SJSA1 (cell line): ENCODE measurements around the gene DHX9. TPM values are rescaled to one million over a fixed set of nuclear protein-coding genes. Genes with fewer than 3 reads are reported as not detected.
A peak's percentile ranks its signal among the peaks of the same experiment; 100 is the strongest.

Experiments
- DNase-seq, 2 experiments: peaks; one replicate each; pipeline ENCODE4 v3.0.0-alpha.2; 2015 to 2020; ENCODE audit warnings: low spot score in 2 of 2, low read depth in 1 of 2
- H3K27ac ChIP-seq: fragments of 250-450 bp; sonication (Bioruptor Pico); 2 replicates; pipeline ENCODE4 v1.5.1; 2020; ENCODE audit warnings: mild to moderate bottlenecking, moderate library complexity
- H3K27me3 ChIP-seq: fragments of 250-450 bp; sonication (Bioruptor Pico); replicated peaks from 2 replicates; pipeline ENCODE4 v1.5.1; 2020; ENCODE audit warnings: mild to moderate bottlenecking, moderate library complexity
- H3K36me3 ChIP-seq: fragments of 250-450 bp; sonication (Bioruptor Pico); 2 replicates; pipeline ENCODE4 v1.5.1; 2020; ENCODE audit warnings: mild to moderate bottlenecking
- H3K4me1 ChIP-seq: fragments of 250-450 bp; sonication (Bioruptor Pico); replicated peaks from 2 replicates; pipeline ENCODE4 v1.6.1; 2021; ENCODE audit warnings: mild to moderate bottlenecking
- H3K4me3 ChIP-seq: fragments of 250-450 bp; sonication (Bioruptor Pico); 2 replicates; pipeline ENCODE4 v1.5.1; 2020; ENCODE audit warnings: mild to moderate bottlenecking
- H3K9me3 ChIP-seq: fragments of 250-450 bp; sonication (Bioruptor Pico); replicated peaks from 2 replicates; pipeline ENCODE4 v1.5.1; 2020; ENCODE audit warnings: mild to moderate bottlenecking
- total RNA-seq: library from RNA; depleted of rRNA; stranded (reverse); fragments of >200 nt; shearing (Covaris generic); gene quantifications from 2 replicates; pipeline ENCODE4 v1.2.3, GENCODE V29; 2014; rRNA removed

Gene DHX9
- total RNA-seq, result 140 and 163 TPM in 2 replicates

- Histone ChIP-seq H3K4me3 (peak within 1 kb of the TSS; percentile 79), H3K27me3 (no peaks in the 10 kb centered on the region), H3K27ac (peak within 1 kb of the TSS; percentile 83), H3K9me3 (no peaks in the 10 kb centered on the region), H3K36me3 (peaks cover 50% of the 10 kb centered on the region), H3K4me1 (peaks cover 20% of the 10 kb centered on the region)
- DNase-seq, result peak; percentile 93 to 95
These were observed at the start of gene DHX9 for GRCh38 chr1:182839209-182840066. DHX9 (plus strand) TSS chr1:182839347; CDS start chr1:182842567, 3,220 bp downstream.

- Histone ChIP-seq H3K4me1 (peaks cover 11% of the 10 kb centered on the region), H3K36me3 (no peaks in the 10 kb centered on the region; the same call in 1 of the 2 replicates), H3K4me3 (no peak overlapping the region), H3K27ac (no peak overlapping the region), H3K27me3 (peaks cover 27% of the 10 kb centered on the region), H3K9me3 (no peaks in the 10 kb centered on the region)
- no peak for DNase-seq
These were observed 47.6 kb upstream of the DHX9 start for GRCh38 chr1:182791281-182792179.

- Histone ChIP-seq H3K27ac (no peak overlapping the region), H3K9me3 (no peaks in the 10 kb centered on the region), H3K36me3 (no peaks in the 10 kb centered on the region; the same call in 1 of the 2 replicates), H3K4me1 (peaks cover 10% of the 10 kb centered on the region), H3K27me3 (peaks cover 16% of the 10 kb centered on the region), H3K4me3 (no peak overlapping the region)
- DNase-seq, result no peak
These were observed 45.1 kb upstream of the DHX9 start for GRCh38 chr1:182794091-182794490.

DNA sequence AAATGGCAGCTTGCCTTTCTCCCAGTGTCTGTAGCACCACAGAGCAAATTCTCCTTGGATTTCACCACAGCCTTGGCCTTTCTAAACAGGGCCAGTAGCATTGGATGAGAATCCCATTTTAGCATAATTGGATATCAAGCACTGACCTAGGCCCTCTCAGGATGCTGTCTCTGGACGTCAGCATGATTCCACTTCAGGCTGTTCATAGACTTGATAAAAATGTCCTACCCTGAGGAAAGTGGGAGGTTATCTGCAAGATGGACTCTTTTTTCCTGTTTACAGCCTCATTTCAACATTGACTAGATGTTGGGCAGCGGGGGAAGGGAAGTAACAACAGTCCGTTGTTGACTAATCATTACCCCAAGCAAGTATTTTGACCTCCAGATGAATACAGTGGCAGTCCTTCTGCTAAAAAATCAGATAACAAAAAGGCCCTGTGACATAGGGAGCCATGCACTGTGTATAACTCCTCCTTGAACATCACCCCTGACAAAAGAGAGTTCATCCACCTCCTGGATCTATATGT, 44.4 kb upstream of the DHX9 start:
- Histone ChIP-seq H3K4me3 (no peak overlapping the region), H3K36me3 (no peaks in the 10 kb centered on the region; the same call in 1 of the 2 replicates), H3K27ac (no peak overlapping the region), H3K4me1 (peaks cover 4% of the 10 kb centered on the region), H3K27me3 (peaks cover 10% of the 10 kb centered on the region; the same call in 1 of the 2 replicates), H3K9me3 (no peaks in the 10 kb centered on the region)
- DNase-seq, result no peak

DNA sequence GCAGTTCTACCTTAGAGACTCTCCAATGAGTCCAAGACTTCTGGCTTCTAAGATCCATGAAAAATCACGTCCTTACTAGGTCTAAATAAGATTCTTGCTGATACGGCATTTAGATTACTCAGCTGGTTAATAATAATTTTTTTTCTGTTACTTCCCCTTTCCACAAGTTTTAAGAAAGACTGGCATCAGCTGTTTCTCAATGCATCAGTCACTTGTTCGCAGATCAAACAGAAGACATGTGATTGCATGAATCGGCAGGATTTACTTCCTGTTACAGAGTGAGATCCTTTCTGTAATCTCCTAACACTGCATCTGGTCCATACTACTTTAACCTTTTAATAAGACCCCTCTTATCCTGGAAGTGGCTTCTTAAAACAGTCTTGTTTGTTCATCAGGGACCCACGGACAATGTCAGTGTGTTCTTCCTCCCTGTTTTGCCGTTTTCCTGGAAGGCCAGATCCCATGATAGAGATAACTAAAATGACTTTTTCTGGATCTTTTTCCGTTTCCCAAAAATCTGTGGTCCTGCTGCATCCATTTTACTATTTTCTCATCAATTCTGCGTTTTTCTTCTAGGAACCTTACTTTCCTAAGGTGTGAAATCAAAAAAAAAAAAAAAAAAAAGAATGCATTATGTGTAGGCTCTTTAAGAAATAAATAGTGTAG, 43.5 kb upstream of the DHX9 start:
- H3K27me3 ChIP-seq, result peaks cover 2% of the 10 kb centered on the region; the same call in 1 of the 2 replicates
- no peaks in the 10 kb centered on the region for H3K4me1 ChIP-seq
- H3K4me3 ChIP-seq, result no peak overlapping the region
- DNase-seq, result no peak
- no peaks in the 10 kb centered on the region; the same call in 1 of the 2 replicates for H3K36me3 ChIP-seq
- no peak overlapping the region for H3K27ac ChIP-seq
- H3K9me3 ChIP-seq, result no peaks in the 10 kb centered on the region

- no peak for DNase-seq
- H3K9me3 ChIP-seq, result no peaks in the 10 kb centered on the region
- H3K4me1 ChIP-seq, result no peaks in the 10 kb centered on the region
- no peak overlapping the region for H3K27ac ChIP-seq
- no peaks in the 10 kb centered on the region for H3K27me3 ChIP-seq
- H3K4me3 ChIP-seq, result no peak overlapping the region
- H3K36me3 ChIP-seq, result no peaks in the 10 kb centered on the region
These were observed 36.9 kb upstream of the DHX9 start for GRCh38 chr1:182802006-182802803.

GRCh38 chr1:182803846-182804245, 35.3 kb upstream of the DHX9 start:
- Histone ChIP-seq H3K4me1 (no peaks in the 10 kb centered on the region), H3K36me3 (no peaks in the 10 kb centered on the region), H3K27me3 (no peaks in the 10 kb centered on the region), H3K9me3 (no peaks in the 10 kb centered on the region), H3K27ac (no peak overlapping the region), H3K4me3 (no peak overlapping the region)
- no peak for DNase-seq

DNA sequence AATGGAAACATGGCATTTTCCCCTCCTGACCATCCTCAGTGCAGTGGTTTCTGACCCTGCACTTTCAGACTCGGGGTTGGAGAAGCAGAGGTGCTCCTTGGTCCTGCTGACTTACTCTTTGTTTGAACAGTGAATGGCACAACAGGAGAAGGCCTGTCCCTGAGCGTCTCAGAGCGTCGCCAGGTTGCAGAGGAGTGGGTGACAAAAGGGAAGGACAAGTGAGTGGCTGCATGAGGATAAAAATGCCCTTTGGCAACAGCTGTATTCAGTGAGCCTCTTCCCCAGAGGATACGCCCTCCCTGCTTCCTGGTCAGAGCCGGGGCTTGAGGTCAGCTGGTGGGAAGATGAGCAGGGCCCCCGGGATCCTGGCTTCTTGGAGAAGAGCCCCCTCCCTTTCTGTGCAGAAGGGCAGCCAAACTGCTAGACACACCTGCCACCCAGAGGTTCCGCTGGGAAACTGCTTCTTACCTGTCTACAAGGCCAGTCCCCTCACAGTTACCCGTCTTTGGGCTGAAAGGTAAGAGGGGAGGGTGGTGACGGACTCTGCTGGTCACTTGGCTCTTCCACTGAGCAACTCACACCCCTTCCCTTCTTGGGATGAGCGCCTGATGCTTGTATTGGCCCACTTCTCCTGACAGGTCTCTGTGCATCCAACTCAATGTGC, 33.0 kb upstream of the DHX9 start:
- Histone ChIP-seq H3K36me3 (no peaks in the 10 kb centered on the region), H3K27me3 (no peaks in the 10 kb centered on the region), H3K4me3 (no peak overlapping the region), H3K9me3 (no peaks in the 10 kb centered on the region), H3K4me1 (no peaks in the 10 kb centered on the region), H3K27ac (no peak overlapping the region)
- no peak for DNase-seq

- no peaks in the 10 kb centered on the region for H3K4me1 ChIP-seq
- H3K36me3 ChIP-seq, result no peaks in the 10 kb centered on the region
- DNase-seq, result no peak
- no peaks in the 10 kb centered on the region for H3K27me3 ChIP-seq
- H3K9me3 ChIP-seq, result no peaks in the 10 kb centered on the region
- H3K27ac ChIP-seq, result no peak overlapping the region
- no peak overlapping the region for H3K4me3 ChIP-seq
These were observed 31.2 kb upstream of the DHX9 start for GRCh38 chr1:182807907-182808306.

DNA sequence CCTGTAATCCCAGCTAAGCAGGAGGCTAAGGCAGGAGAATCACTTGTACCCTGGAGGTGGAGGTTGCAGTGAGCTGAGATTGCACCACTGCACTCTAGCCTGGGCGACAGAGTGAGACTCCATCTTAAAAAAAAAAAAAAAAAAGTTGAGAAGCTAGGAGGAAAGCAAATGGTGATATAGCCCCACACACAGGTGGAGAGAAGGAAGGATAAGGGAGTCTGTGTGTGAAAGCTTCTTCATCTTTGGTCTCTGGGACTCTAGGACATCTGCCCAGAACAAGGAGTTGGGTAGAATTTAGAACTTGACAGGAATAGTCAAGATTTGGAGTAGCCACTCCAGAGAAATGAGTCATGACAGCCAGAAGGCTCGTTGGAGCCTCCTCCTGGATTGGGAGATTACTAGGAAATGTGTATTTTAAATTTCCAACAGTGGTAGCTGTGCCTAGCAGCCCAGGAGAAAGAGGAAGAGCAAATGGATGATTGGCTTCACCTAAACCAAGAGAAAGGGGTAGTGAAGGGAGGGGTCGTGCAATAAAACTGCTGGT, 29.7 kb upstream of the DHX9 start:
- no peak for DNase-seq
- H3K4me1 ChIP-seq, result no peaks in the 10 kb centered on the region
- no peaks in the 10 kb centered on the region for H3K27me3 ChIP-seq
- no peaks in the 10 kb centered on the region for H3K36me3 ChIP-seq
- H3K9me3 ChIP-seq, result no peaks in the 10 kb centered on the region
- H3K27ac ChIP-seq, result no peak overlapping the region
- H3K4me3 ChIP-seq, result no peak overlapping the region

DNA sequence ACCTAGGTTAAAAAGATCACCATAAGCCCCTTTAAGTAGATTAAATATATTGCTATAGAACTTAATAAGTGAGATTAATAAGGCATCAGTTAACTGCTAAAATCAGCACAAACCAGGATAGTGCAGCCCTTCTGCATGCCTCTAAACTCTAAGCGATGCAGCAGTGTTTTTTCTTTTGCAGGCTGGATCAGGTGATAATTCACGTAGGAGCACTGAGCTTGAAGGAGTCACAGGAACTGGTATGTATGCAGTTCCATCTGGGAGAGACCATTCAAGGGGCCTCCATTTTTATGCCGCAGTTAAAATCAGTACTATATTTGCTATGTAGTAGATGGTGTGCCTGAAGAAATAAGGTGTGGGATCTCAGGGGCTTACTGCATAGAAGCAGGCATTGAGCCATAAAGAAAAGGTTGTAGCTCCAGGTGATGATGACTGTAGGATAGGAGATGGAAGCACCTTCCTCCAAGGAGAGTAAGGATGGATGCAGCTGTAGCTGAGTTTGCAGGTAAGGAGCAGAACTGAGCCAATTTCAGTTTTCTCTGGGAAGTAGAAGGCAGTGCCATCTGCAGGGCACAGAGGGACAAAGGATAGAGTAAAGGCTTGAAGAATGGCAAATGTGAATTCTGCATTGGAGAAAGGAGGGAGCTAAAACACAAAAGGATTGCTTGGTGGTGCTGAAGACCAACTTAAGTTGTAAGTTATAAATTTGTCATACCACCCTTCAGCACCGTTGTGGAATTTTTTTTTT, 27.0 kb upstream of the DHX9 start:
- no peak for DNase-seq
- Histone ChIP-seq H3K27me3 (no peaks in the 10 kb centered on the region), H3K4me3 (no peak overlapping the region), H3K27ac (no peak overlapping the region), H3K4me1 (no peaks in the 10 kb centered on the region), H3K36me3 (no peaks in the 10 kb centered on the region), H3K9me3 (no peaks in the 10 kb centered on the region)
